Amniotic stem cell (primary cell): ENCODE measurements around the gene LALBA.
"Not testable (repeated sequence)": the region's sequence is repeated elsewhere in the genome, so short reads cannot be mapped to it uniquely, and the experiment has no call there.

ENCODE experiments used
- DNase-seq: peaks from one replicate; lab custom pipeline; 2025; lab: John Stamatoyannopoulos, UW

Gene LALBA

DNA sequence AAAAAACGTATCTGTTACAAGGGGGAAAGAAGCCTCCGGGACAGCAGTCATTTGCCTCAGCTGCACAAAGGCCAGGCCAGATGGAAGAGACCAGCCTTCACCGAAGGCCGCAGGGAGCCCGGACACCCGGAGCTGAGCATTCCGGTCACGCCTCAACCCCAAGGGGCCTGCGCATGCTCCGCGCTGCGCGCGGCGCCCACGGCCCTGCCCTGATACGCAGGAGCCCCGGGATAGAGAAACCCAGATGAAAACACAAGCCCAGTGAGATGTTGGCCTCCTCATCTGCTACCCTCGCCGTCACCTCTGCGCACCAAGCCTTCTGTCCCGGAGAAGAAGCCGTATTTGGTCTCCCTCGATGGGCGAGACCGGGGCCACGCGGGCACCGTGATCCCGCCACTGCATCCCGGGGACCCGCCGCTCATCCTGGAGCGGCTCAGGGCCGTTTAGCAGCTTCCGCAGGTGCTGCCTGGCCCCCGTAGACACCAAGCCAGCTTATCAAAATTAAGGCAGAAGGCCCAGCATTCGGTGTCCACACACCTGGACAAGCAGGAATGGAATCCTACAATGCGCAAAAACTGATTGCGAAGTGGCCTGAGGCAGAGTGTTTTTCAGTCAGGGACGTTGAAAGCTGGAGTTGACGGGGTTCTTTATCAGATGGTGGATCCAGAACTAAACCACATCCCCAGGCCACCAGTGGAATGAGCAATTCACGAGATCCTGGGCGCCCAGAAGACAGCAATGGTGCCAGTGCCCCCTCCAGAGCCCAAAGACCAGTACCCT is 41.8 kb downstream of the LALBA start:
- no peak for DNase-seq

DNA sequence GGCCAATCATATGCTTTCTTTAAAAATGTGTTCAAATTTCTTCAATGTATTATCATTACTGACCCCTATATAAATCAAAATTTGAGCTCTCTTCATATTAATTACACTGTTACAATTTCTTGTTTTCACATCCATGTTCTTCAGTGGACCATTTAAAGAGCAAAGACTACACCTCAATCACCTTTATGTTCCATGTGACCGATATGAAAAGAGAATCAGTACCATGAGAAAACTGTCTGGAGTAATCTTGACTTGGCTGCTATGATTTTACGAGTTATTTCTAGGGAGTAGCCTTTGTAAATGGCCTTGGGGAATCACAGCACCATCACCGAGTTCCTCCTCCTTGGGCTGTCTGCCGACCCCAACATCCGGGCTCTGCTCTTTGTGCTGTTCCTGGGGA is 44.5 kb downstream of the LALBA start, which contains the start of gene OR8S1:
Gene OR8S1 (plus strand): TSS at position 301 of the 400 bp plus-strand sequence. CDS start 0 bp downstream, at position 301.
- DNase-seq, result no peak

DNA sequence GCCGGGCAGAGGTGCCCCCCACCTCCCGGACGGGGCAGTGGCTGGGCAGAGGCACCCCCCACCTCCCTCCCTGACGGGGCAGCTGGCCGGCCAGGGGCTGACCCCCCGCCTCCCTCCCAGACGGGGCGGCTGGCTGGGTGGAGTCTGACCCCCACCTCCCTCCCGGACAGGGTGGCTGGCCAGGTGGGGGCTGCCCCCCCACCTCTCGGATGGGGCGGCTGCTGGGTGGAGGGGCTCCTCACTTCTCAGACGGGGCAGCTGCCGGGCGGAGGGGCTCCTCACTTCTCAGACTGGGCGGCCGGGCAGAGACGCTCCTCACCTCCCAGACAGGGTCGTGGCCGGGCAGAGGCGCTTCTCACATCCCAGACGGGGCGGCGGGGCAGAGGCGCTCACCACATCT is 49.5 kb downstream of the LALBA start:
- DNase-seq, result not testable (repeated sequence)
